HG03095 (cell line): Measurements from ENCODE around the gene PSEN1.
"Not testable (repeated sequence)": the region's sequence is repeated elsewhere in the genome, so short reads cannot be mapped to it uniquely, and the experiment has no call there.

Experiments
- ATAC-seq: cut with Tn5 transposase; IDR thresholded peaks from one replicate; pipeline ENCODE4 v1.9.1; 2021; ENCODE audit warnings: moderate library complexity; ENCODE audit not compliant: unreplicated experiment

PSEN1 gene

DNA sequence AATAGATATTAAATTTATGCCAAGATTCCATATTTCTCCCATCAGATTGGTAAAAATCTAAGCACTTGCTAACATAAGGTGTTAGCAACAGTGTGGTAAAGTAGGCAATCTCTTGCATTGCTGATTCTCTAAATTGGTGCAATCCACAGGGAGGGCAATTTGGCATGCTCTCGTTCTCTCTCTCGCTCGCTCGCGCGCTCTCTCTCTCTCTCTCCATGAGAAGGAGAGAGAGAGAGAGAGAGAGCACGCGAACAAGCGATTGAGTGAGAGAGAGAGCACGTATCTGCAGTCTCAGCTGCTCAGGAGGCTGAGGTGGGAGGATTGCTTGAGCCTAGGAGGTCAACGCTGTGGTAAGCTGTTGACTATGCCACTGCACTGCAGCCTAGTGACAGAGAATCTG, 25.9 kb downstream of the PSEN1 start:
- ATAC-seq = no peak

DNA sequence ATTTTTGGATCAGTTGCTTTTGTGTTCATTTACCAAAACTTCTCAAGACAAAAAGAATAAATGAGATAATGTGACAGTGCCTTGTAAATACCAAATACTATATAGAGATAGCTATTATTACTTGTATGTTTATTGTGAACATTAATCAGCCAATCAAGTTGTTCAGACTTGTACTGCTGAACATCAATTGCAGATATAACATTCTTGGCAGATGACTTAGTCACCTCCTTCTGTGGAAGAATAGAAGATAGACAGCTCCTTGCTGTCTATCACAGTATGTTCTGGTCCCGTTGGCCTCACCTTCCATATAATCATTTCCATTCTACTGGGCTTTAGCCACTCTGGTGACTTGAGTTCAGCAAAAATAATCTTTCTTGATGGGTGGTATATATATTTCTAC, 30.1 kb downstream of the PSEN1 start:
- ATAC-seq = no peak

DNA sequence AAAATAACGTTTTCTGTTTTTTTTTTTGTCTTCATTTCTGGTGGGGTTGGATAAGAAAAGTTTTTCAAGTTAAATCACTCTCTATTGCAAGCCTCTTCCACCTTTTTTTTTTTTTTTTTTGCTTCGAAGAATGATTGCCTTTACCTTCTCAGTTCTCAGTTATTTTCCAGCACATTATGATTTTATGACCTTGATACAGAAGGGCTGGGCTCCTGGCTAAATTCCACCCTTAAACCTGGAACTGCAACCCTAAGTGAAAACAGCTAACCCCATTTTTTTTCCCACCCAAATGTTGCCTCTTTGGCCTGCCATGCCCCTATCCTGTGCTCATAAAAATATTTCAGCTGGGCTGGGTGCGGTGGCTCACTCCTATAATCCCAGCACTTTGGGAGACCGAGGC, 31.4 kb downstream of the PSEN1 start:
- ATAC-seq = no peak

DNA sequence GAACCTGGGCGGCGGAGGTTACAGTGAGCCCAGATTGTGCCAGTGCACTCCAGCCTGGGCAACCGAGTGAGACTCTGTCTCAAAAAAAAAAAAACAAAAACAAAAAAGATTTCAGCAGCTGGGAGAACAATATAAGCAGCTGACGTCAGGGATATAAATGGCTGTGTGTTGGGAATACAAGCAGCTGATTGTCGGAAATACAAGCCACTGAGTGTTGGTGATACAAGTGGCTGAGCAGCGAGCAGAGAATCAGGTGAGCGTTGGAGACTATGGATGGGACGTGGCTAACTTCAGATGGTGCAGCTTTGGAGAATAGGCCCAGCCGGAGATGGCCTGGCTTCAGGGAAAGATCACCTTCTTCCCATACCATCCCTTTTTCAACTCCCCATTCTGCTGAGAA, 32.0 kb downstream of the PSEN1 start:
- ATAC-seq = no peak

DNA sequence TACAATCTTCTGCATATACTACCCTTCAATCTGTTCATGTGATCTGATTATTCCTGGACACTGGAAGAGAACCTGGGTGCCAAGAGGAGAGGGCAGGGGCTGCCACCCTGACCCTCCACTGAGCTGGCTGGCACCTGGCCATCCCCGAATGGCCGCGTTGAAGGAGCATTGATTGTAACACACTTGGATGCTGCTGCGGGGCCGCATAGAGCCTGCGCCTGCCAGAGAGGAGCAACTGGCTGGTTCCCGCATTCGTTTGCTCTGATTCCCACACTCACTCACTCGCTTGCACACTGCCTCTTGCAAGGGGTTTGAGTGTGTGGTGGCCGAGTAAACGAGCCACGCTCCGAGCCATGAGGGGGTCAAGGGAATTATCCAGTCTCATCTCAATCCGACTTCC, 32.4 kb downstream of the PSEN1 start:
- ATAC-seq = no peak

DNA sequence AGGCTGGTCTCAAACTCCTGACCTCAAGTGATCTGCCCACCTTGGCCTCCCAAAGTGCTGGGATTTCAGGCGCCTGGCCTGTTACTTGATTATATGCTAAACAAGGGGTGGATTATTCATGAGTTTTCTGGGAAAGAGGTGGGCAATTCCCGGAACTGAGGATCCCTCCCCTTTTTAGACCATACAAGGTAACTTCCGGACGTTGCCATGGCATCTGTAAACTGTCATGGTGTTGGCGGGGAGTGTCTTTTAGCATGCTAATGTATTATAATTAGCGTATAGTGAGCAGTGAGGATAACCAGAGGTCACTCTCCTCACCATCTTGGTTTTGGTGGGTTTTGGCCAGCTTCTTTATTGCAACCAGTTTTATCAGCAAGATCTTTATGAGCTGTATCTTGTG, 33.5 kb downstream of the PSEN1 start:
- ATAC-seq = not testable (repeated sequence)

DNA sequence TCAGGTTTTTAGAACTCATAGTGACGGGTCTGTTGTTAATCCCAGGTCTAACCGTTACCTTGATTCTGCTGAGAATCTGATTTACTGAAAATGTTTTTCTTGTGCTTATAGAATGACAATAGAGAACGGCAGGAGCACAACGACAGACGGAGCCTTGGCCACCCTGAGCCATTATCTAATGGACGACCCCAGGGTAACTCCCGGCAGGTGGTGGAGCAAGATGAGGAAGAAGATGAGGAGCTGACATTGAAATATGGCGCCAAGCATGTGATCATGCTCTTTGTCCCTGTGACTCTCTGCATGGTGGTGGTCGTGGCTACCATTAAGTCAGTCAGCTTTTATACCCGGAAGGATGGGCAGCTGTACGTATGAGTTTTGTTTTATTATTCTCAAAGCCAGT, 34.4 kb downstream of the PSEN1 start:
- no peak for ATAC-seq

DNA sequence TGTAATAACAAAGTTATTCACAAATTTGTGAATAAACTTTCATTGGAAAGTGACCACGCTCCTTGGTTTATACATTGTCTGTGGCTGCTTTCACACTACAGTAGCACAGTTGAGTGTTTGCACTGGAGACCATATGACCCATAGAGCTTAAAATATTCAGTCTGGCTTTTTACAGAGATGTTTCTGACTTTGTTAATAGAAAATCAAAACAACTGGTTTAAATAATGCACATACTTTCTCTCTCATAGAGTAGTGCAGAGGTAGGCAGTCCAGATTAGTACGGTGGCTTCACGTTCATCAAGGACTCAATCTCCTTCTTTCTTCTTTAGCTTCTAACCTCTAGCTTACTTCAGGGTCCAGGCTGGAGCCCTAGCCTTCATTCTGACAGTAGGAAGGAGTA, 36.2 kb downstream of the PSEN1 start:
- ATAC-seq = no peak

DNA sequence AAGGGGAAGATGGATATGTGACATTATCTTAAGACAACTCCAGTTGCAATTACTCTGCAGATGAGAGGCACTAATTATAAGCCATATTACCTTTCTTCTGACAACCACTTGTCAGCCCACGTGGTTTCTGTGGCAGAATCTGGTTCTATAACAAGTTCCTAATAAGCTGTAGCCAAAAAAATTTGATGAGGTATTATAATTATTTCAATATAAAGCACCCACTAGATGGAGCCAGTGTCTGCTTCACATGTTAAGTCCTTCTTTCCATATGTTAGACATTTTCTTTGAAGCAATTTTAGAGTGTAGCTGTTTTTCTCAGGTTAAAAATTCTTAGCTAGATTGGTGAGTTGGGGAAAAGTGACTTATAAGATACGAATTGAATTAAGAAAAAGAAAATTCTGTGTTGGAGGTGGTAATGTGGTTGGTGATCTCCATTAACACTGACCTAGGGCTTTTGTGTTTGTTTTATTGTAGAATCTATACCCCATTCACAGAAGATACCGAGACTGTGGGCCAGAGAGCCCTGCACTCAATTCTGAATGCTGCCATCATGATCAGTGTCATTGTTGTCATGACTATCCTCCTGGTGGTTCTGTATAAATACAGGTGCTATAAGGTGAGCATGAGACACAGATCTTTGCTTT, 36.9 kb downstream of the PSEN1 start:
- ATAC-seq = no peak

DNA sequence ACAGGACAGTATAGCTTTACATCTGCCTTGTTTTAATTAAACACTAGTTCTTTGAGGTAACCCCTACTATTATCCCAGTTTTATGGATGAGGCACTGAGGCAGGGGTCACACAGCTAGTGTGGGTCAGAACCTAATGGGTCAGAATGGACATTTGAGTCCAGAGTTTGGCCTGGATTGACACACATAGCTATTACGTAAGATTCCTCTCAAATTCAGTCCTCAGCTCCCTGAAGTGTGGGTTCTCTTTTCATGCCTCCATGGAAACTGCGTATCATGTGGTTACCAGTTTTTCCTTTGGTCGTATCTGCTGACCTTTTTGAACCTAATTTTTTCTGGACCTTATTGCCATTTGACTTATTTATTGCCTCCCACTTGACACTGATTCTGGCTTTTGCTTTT, 40.4 kb downstream of the PSEN1 start:
- ATAC-seq = no peak

DNA sequence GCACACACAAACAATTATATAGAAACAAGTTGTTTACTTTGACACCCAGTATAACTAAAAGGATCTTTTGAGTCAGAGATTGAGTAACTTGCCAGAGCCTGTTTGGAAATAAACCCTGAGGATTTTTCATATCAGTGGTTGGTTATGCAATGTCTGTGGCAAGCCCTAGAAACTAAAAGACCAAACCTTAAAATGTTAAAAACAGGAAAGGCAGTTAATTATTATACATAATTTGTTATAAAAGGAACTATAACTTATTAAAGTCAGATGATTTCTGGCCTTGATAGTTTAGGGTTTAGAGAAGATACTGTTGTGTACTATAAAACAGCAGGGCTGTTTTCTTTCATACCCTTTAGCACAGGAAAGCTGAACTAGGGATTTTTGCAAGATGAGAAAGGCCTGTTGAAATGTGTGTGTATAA, 44.1 kb downstream of the PSEN1 start:
- ATAC-seq = no peak

DNA sequence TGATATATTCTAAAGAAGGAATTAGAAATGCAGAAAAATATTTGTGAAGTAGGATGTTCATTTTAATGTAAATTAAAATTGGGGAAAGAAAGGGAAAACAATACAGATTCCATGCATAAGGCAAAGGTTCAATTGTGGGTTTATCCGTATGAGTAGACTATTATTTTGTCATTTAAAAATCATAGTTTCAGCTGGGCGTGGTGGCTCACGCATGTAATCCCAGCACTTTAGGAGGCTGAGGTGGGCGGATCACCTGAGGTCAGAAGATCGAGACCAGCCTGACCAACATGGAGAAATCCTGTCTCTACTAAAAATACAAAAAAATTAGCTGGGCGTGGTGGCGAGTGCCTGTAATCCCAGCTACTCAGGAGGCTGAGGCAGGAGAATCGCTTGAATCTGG, 44.7 kb downstream of the PSEN1 start:
- ATAC-seq = not testable (repeated sequence)

DNA sequence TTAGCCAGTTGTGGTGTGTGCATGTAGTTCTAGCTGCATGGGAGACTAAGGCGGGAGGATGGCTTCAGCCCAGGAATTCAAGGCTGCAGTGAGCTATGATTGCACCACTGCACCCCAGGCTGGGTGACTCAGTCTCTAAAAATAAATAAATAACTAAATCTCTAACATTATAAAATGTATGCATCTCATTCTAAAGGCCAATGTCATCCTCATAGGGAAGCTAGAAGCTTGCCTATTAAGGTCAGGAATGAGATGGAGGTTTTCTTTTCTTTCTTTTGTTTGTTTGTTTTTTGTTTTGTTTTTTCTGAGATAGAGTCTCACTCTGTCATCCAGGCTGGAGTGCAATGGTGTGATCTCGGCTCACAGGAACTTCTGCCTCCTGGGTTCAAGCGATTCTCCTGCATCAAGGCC, 52.2 kb downstream of the PSEN1 start:
- ATAC-seq = no peak

DNA sequence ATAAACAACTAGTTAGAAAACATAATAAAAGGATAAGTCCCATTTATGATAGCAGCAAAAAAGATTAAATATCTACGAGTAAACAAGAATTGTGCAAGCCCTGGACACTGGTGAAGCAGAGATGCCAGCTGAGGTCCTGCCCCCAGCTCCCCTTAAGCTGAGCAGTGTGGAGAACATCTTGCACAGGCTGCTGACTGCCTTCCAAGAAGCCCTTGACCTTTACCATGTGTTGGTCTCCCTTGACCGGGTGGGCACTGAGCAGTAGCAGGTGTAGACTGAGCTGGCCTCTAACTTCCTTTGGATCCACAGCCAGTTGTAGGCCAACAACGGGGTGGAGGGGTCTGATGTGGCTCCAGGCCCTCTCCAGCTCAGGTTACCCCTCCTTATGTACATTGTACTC, 53.3 kb downstream of the PSEN1 start:
- ATAC-seq = no peak

DNA sequence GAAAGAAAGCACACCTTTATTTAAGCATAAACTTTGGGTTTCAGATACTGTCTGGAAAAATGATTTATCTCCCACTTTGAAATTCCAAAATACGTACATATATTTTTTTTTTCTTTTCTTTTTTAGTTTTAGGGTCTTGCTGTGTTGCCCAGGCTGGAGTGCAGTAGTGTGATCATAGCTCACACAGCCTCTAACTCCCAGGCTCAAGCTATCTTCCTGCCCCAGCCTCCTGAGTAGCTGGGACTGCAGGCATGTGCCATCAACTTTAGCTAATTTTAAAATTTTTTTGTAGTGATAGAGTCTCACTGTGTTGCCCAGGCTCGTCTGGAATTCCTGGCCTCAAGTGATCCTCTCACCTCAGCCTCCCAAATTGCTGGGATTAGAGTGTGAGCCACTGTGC, 55.1 kb downstream of the PSEN1 start:
- ATAC-seq = no peak

DNA sequence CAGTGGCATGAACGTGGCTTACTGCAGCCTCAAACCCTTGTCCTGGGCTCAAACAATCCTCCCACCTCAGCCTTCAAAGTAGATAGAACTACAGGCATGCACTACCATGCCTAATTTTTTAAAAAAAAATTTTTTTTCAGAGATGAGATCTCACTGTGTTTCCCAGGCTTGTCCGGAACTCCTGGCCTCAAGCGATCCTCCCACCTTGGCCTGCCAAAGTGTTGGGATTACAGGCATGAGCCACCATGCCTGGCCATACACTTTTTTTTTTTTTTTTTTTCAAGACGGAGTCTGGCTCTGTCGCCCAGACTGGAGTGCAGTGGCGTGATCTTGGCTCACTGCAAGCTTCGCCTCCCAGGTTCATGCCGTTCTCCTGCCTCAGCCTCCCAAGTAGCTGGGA, 58.0 kb downstream of the PSEN1 start:
- not testable (repeated sequence) for ATAC-seq

DNA sequence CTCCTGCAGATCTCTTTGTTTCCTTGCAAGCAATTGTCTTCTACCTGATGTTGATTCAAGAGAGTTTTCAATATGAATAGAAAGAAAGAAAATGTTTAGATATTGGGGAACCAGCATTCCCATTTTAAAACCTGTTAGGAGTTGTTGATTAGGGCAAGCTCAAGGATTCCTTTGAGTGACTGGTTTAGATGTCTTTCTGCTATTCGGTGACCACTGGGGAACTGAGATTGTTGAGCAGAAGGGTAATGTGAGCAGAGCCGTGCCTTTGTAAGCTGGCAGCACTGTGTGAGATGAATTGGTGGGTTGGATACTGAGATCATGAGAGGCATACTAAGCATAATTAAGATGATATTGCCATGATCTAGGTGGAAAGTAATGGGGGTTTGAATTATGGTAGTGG, 61.9 kb downstream of the PSEN1 start:
- ATAC-seq = no peak

DNA sequence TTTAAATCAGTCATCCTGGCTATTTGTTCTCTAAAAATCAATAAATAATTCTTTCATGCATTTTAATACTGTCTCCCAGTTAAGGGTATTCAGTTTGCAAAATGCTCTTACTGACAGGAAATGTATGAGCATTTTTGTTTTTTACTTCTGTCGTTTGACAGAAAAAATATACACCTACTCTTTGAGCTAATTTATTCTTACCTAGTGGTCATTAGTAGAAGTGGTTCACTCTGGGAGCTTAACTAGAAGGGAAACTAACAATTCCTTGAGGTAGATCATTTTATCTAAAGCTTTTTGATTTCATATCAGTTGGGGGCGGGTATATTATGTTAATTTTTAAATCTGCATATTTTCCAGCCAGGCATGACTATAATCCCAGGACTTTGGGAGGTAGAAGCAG, 67.2 kb downstream of the PSEN1 start:
- no peak for ATAC-seq

DNA sequence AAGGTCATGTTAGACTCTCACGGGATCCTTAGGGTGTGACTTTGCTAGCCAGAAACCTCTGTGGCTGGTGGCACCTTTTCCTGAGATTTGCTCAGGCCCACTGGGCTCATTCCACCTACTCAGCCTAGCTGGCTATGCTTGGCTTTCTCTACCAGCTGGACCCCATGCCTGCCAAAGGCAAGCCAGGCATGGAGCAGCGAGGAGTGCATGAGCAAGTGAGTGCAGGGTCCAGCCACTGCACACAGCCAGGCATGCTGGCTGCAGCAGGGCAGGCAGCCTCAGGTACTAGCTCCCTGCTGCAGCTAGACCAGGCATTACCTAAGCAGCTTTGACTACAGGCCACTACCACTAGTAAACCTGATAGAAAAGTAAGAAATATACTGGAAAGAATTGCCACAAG, 71.3 kb downstream of the PSEN1 start:
- ATAC-seq = no peak

DNA sequence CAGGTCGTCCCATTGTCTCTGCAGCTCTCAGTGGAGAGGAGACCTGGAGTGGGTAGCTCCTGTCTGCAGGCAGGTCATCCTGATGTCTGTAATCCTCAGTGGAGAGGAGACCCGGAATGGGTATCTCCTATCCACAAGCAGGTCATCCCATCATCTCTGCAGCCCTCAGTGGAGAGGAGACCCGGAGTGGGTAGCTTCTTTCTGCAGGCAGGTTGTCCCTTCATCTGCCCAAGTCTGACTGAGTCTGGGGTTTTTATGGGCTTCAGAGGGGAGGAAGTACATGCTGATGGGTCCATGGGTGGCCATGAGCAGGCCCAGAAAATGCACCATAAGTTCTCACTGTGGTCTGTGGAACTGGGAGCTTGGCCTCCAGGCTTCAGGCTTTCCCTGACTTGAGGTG, 72.1 kb downstream of the PSEN1 start:
- ATAC-seq = no peak

DNA sequence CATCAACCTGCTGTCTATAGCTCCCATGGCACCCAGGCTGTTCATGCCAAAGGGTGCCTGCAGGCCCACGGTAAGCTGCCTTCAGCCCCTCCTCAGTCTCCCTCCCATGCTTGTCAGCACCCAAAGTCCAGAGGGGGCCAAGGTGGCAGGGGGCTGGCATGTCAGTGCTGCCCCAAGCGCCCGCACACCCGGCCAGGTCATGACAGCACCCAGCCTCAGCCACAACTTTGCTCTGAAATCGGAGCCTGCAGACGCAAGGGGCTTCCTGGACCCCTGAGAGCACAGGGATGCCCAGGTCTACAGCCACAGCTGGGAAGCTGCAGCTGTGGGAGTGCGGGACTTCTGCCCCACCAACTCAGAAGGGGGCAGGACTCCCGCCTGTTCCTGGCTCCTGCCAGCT, 72.5 kb downstream of the PSEN1 start:
- ATAC-seq = no peak

DNA sequence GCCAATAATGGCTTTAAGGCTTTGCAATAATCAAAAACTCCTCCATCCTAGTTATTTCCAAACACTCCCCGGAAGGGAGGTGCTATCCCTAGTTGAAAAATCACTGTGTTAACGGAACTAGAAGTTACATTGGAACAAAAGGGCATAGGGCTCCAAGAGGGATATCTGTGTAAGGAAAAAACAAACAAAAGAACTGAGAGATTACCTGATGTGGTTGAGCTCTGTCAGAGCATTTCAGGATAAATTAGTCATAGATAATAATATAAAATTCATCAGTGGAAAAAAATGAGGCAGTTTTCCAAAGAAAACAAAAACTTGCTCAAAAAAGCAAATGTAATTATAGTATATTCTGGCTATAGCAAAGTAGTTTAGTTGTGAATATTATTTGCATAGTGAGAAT, 73.6 kb downstream of the PSEN1 start:
- no peak for ATAC-seq

DNA sequence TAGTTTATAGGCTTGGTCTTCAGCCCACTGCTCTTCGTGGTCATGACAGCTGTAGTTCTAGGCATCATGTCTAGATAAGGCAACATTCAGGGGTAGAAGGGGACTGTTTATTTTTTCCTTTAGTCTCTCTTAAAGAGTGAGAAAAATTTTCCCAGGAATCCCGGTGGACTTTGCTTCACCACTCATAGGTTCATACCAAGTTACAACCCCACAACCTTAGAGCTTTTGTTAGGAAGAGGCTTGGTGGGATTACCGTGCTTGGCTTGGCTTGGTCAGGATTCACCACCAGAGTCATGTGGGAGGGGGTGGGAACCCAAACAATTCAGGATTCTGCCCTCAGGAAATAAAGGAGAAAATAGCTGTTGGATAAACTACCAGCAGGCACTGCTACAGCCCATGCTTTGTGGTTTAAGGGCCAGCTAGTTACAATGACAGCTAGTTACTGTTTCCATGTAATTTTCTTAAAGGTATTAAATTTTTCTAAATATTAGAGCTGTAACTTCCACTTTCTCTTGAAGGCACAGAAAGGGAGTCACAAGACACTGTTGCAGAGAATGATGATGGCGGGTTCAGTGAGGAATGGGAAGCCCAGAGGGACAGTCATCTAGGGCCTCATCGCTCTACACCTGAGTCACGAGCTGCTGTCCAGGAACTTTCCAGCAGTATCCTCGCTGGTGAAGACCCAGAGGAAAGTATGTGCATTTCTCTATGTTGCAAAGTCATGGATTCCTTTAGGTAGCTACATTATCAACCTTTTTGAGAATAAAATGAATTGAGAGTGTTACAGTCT, 75.1 kb downstream of the PSEN1 start:
- no peak for ATAC-seq
